Liver (tissue), 3 donors: ENCODE data around the gene RNF145.

Source experiments
- ATF3 ChIP-seq: IDR thresholded peaks from 2 replicates; pipeline ENCODE4 v1.6.1; 2016; ENCODE audit warnings: antibody characterized with exemption
- CTCF ChIP-seq: fragments of 150-350 bp; IDR thresholded peaks from 2 replicates; pipeline ENCODE4 v1.5.1; 2017; ENCODE audit warnings: improper control_type of control experiment, low read depth, low read length; ENCODE audit not compliant: missing input control
- HNF4A ChIP-seq, 2 donors: conservative IDR thresholded peaks; 2 replicates each; pipeline ENCODE4 v1.6.1; 2016; ENCODE audit warnings: antibody characterized with exemption in 2 of 2, mild to moderate bottlenecking in 2 of 2
- JUND ChIP-seq, 2 donors: IDR thresholded peaks; 2 replicates each; pipeline ENCODE4 v1.6.1; 2016; ENCODE audit warnings: antibody characterized with exemption in 2 of 2
- REST ChIP-seq: IDR thresholded peaks from 2 replicates; pipeline ENCODE4 v1.6.1; 2016; ENCODE audit warnings: antibody characterized with exemption, mild to moderate bottlenecking
- YY1 ChIP-seq: IDR thresholded peaks from 2 replicates; pipeline ENCODE4 v1.6.1; 2016; ENCODE audit warnings: antibody characterized with exemption, mild to moderate bottlenecking
- donor health status: healthy.
- donor health status: healthy.

GRCh38 chr5:159171274-159171673, 38.1 kb downstream of the RNF145 start:
- TF ChIP-seq CTCF (no peak), YY1 (no peak), JUND (IDR thresholded peaks at IDR 0.05) (no peak), REST (no peak), ATF3 (no peak), HNF4A (conservative IDR thresholded peaks at IDR 0.05) (no peak)
